Brain microvascular endothelial cell (primary cell): ENCODE measurements around the gene MLN.

Experiments
- DNase-seq: peaks from one replicate; pipeline ENCODE4 v3.0.0-alpha.2; 2020
- H3K27ac ChIP-seq: fragments of 250-450 bp; sonication (Bioruptor Pico); 2 replicates; pipeline ENCODE4 v1.5.1; 2020; ENCODE audit warnings: mild to moderate bottlenecking, moderate library complexity
- H3K27me3 ChIP-seq: fragments of 250-450 bp; sonication (Bioruptor Pico); replicated peaks from 2 replicates; pipeline ENCODE4 v1.5.1; 2020; ENCODE audit warnings: mild to moderate bottlenecking
- H3K36me3 ChIP-seq: fragments of 250-450 bp; sonication (Bioruptor Pico); replicated peaks from 2 replicates; pipeline ENCODE4 v1.5.1; 2020; ENCODE audit warnings: mild to moderate bottlenecking
- H3K4me3 ChIP-seq: 2 replicates; pipeline ENCODE4 v1.5.1; 2011; ENCODE audit warnings: low read depth, mild to moderate bottlenecking, control low read depth, low read length, moderate library complexity
- CTCF ChIP-seq: IDR thresholded peaks from 2 replicates; pipeline ENCODE4 v1.5.1; 2011; ENCODE audit warnings: low read depth, mild to moderate bottlenecking, moderate library complexity, low read length, control low read depth, inconsistent platforms; ENCODE audit errors: missing control alignments
- in situ Hi-C: cut with HindIII; loops from 2 replicates; pipeline ENCODE4 v1.10.0; 2017; ENCODE audit warnings: low sequenced_read_pairs, low pct_ligation_motif_present

MLN gene

GRCh38 chr6:33843131-33844121 lies 39.6 kb upstream of the MLN start:
- no peaks in the 10 kb centered on the region for H3K27me3 ChIP-seq
- TF ChIP-seq CTCF, result no peak
- in situ Hi-C loops, result no loop called here
- no peaks in the 10 kb centered on the region for H3K36me3 ChIP-seq
- H3K27ac ChIP-seq, result no peak overlapping the region
- no peak overlapping the region for H3K4me3 ChIP-seq
- DNase-seq, result no peak

- in situ Hi-C loops, result no loop called here
- Histone ChIP-seq H3K36me3 (no peaks in the 10 kb centered on the region), H3K27me3 (no peaks in the 10 kb centered on the region), H3K27ac (no peak overlapping the region), H3K4me3 (no peak overlapping the region)
- no peak for TF ChIP-seq CTCF
- DNase-seq, result no peak
Measured at GRCh38 chr6:33841868-33842267, 38.1 kb upstream of the MLN start.

GRCh38 chr6:33841070-33841469 lies 37.3 kb upstream of the MLN start:
- Histone ChIP-seq H3K27me3 (no peaks in the 10 kb centered on the region), H3K27ac (no peak overlapping the region), H3K4me3 (no peak overlapping the region), H3K36me3 (no peaks in the 10 kb centered on the region)
- in situ Hi-C loops, result no loop called here
- no peak for DNase-seq
- TF ChIP-seq CTCF, result peak; percentile 20

- in situ Hi-C loops, result no loop called here
- H3K36me3 ChIP-seq, result no peaks in the 10 kb centered on the region
- no peaks in the 10 kb centered on the region for H3K27me3 ChIP-seq
- H3K27ac ChIP-seq, result peak overlapping the region; percentile 70
- DNase-seq, result peak; percentile 95
- no peak for TF ChIP-seq CTCF
- H3K4me3 ChIP-seq, result no peak overlapping the region
Measured at GRCh38 chr6:33840048-33840926, 36.5 kb upstream of the MLN start.

GRCh38 chr6:33839399-33840047 lies 35.7 kb upstream of the MLN start:
- no peaks in the 10 kb centered on the region for H3K36me3 ChIP-seq
- no peak overlapping the region for H3K4me3 ChIP-seq
- peak overlapping the region; percentile 70 for H3K27ac ChIP-seq
- DNase-seq, result no peak
- TF ChIP-seq CTCF, result no peak
- H3K27me3 ChIP-seq, result no peaks in the 10 kb centered on the region
- in situ Hi-C loops, result no loop called here
